HCT116 (cell line): Measurements from ENCODE around the gene ULBP1. TPM values are rescaled to one million over a fixed set of nuclear protein-coding genes. Genes with fewer than 3 reads are reported as not detected.

Source experiments
- ATAC-seq: fragments of 200-7000 bp; cut with Tn5 transposase; 2 replicates; pipeline ENCODE4 v1.9.1; 2020; ENCODE audit warnings: mild to moderate bottlenecking, moderate library complexity
- BruUV-seq: library from RNA; stranded (reverse); fragments of 400-500 nt; replicated peaks from 2 replicates; lab custom pipeline; 2021; lab: Mats Ljungman, UMichigan
- CTCF ChIA-PET: fragments of 300-600 bp; sonication (Branson Sonifier 250); formaldehyde crosslinking; loops from one replicate; lab custom pipeline; 2021; ENCODE audit warnings: antibody characterized with exemption; lab: Charles Lee
- POLR2A ChIA-PET: fragments of 300-600, 350-600 bp; sonication (Branson Sonifier 250); formaldehyde crosslinking; loops from one replicate; lab custom pipeline; 2021; ENCODE audit warnings: antibody characterized with exemption; lab: Charles Lee
- RAD21 ChIA-PET, 2 experiments: fragments of 300-600 bp; sonication (Branson Sonifier 250); formaldehyde crosslinking; loops; one replicate each; lab custom pipeline; 2023; ENCODE audit warnings: low total read pairs in 2 of 2; ENCODE audit not compliant: uncharacterized antibody in 2 of 2, unreplicated experiment in 2 of 2, low non-redundant PET in 1 of 2; lab: Charles Lee
- DNase-seq: peaks from one replicate; pipeline ENCODE4 v3.0.0-alpha.2; 2010; ENCODE audit warnings: low read depth, low spot score
- H2AFZ ChIP-seq: fragments of 200-600 bp; shearing (Covaris generic), sonication (generic); 2 replicates; pipeline ENCODE4 v1.6.1; 2017; ENCODE audit warnings: low read depth, mixed run types, mixed read lengths, antibody characterized with exemption, low read length; ENCODE audit not compliant: poor library complexity, severe bottlenecking
- H3K27ac ChIP-seq: 2 replicates; pipeline ENCODE4 v1.5.1; 2012; ENCODE audit warnings: low read depth, low read length
- H3K27me3 ChIP-seq: fragments of 200-600 bp; sonication (generic); 2 replicates; pipeline ENCODE4 v1.6.1; 2016; ENCODE audit warnings: mixed run types, low read length, mixed read lengths; ENCODE audit not compliant: insufficient read depth
- H3K36me3 ChIP-seq, 2 experiments: fragments of 200-500 bp in 1 of 2; fragments of 200-600 bp in 1 of 2; sonication (Bioruptor generic) in 1 of 2; sonication (generic) in 1 of 2; 2 replicates each; pipeline versions ENCODE4 v1.5.1 to v1.6.1; 2014 to 2016; ENCODE audit warnings: low read length in 2 of 2, inconsistent platforms in 1 of 2, mixed read lengths in 1 of 2, mixed run types in 1 of 2; ENCODE audit not compliant: insufficient read depth in 2 of 2, control insufficient read depth in 1 of 2
- H3K4me1 ChIP-seq, 2 experiments: fragments of 200-600 bp in 1 of 2; sonication (generic) in 1 of 2; 2 replicates each; pipeline versions ENCODE4 v1.5.1 to v1.6.1; 2012 to 2017; ENCODE audit warnings: low read length in 2 of 2, inconsistent platforms in 1 of 2, mild to moderate bottlenecking in 1 of 2, mixed read lengths in 1 of 2, mixed run types in 1 of 2, moderate library complexity in 1 of 2; ENCODE audit not compliant: insufficient read depth in 2 of 2, control insufficient read depth in 1 of 2
- H3K4me2 ChIP-seq: fragments of 200-600 bp; sonication (generic); 2 replicates; pipeline ENCODE4 v1.6.1; 2017; ENCODE audit warnings: mixed run types, low read length, mixed read lengths
- H3K4me3 ChIP-seq, 2 experiments: fragments of 200-600 bp in 1 of 2; sonication (generic) in 1 of 2; replicated peaks in 1 of 2; 2 replicates each; pipeline ENCODE4 v1.5.1; 2011 to 2016; ENCODE audit warnings: low read length in 2 of 2, control low read depth in 1 of 2, low read depth in 1 of 2, mild to moderate bottlenecking in 1 of 2, mixed read lengths in 1 of 2, mixed run types in 1 of 2
- H3K79me2 ChIP-seq: fragments of 200-600 bp; sonication (generic); 2 replicates; pipeline ENCODE4 v1.6.1; 2017; ENCODE audit warnings: mild to moderate bottlenecking, mixed run types, low read length, moderate library complexity, mixed read lengths; ENCODE audit not compliant: insufficient read depth
- H3K9ac ChIP-seq: fragments of 200-600 bp; sonication (generic); 2 replicates; pipeline ENCODE4 v1.6.1; 2016; ENCODE audit warnings: low read length, mixed read lengths
- H3K9me2 ChIP-seq: fragments of 200-600 bp; sonication (generic), shearing (Covaris generic); 2 replicates; pipeline ENCODE4 v1.6.1; 2017; ENCODE audit warnings: mixed run types, mild to moderate bottlenecking, moderate library complexity; ENCODE audit not compliant: insufficient read depth
- H3K9me3 ChIP-seq, 2 experiments: fragments of 200-500 bp in 1 of 2; fragments of 200-600 bp in 1 of 2; sonication (Bioruptor generic) in 1 of 2; sonication (generic) in 1 of 2; 2 replicates each; pipeline ENCODE4 v1.6.1; 2014 to 2017; ENCODE audit warnings: low read length in 2 of 2, mixed read lengths in 2 of 2, inconsistent platforms in 1 of 2, low read depth in 1 of 2, mild to moderate bottlenecking in 1 of 2, mixed run types in 1 of 2, moderate library complexity in 1 of 2; ENCODE audit not compliant: control insufficient read depth in 1 of 2, insufficient read depth in 1 of 2
- H4K20me1 ChIP-seq: fragments of 200-600 bp; sonication (generic), shearing (Covaris generic); 2 replicates; pipeline ENCODE4 v1.6.1; 2017; ENCODE audit warnings: mixed run types, mild to moderate bottlenecking, moderate library complexity; ENCODE audit not compliant: insufficient read depth
- ATF3 ChIP-seq: IDR thresholded peaks from 2 replicates; pipeline ENCODE4 v1.6.1; 2012
- CBX3 ChIP-seq: IDR thresholded peaks from 2 replicates; pipeline ENCODE4 v1.6.1; 2012; ENCODE audit warnings: low read depth
- CTCF ChIP-seq, 3 experiments: fragments of 200-600 bp in 1 of 3; sonication (generic) in 1 of 3; IDR thresholded peaks in 2 of 3; conservative IDR thresholded peaks in 1 of 3; 2 replicates each; pipeline ENCODE4 v1.5.1; 2012 to 2017; ENCODE audit warnings: low read depth in 2 of 3, low read length in 2 of 3, antibody characterized with exemption in 1 of 3, borderline replicate concordance in 1 of 3, control low read depth in 1 of 3, mild to moderate bottlenecking in 1 of 3, mixed read lengths in 1 of 3, mixed run types in 1 of 3, moderate library complexity in 1 of 3; ENCODE audit not compliant: insufficient read depth in 1 of 3
- EGR1 ChIP-seq: IDR thresholded peaks from 2 replicates; pipeline ENCODE4 v1.6.1; 2012; ENCODE audit warnings: low read depth
- EZH2 ChIP-seq: fragments of 200-600 bp; sonication (generic); IDR thresholded peaks from 2 replicates; pipeline ENCODE4 v1.6.1; 2017; ENCODE audit warnings: antibody characterized with exemption, mixed run types
- EZH2phosphoT487 ChIP-seq: fragments of 200-600 bp; IDR thresholded peaks from 2 replicates; pipeline ENCODE4 v1.6.1; 2018; ENCODE audit warnings: antibody characterized with exemption, borderline replicate concordance
- FOSL1 ChIP-seq: IDR thresholded peaks from 2 replicates; pipeline ENCODE4 v1.6.1; 2012; ENCODE audit warnings: low read depth
- JUND ChIP-seq: IDR thresholded peaks from 2 replicates; pipeline ENCODE4 v1.6.1; 2012
- MAX ChIP-seq: IDR thresholded peaks from 2 replicates; pipeline ENCODE4 v1.6.1; 2012
- POLR2AphosphoS5 ChIP-seq: IDR thresholded peaks from 2 replicates; pipeline ENCODE4 v1.6.1; 2011; ENCODE audit warnings: mild to moderate bottlenecking, low read depth, low read length, moderate library complexity
- RAD21 ChIP-seq: IDR thresholded peaks from 2 replicates; pipeline ENCODE4 v1.6.1; 2012; ENCODE audit warnings: low read depth, mild to moderate bottlenecking
- REST ChIP-seq: IDR thresholded peaks from 2 replicates; pipeline ENCODE4 v1.6.1; 2012; ENCODE audit warnings: low read depth
- SIN3A ChIP-seq: IDR thresholded peaks from 2 replicates; pipeline ENCODE4 v1.6.1; 2012; ENCODE audit warnings: low read depth
- SP1 ChIP-seq: IDR thresholded peaks from 2 replicates; pipeline ENCODE4 v1.6.1; 2012; ENCODE audit warnings: low read depth
- SRF ChIP-seq: IDR thresholded peaks from 2 replicates; pipeline ENCODE4 v1.6.1; 2012; ENCODE audit warnings: low read depth
- TCF7L2 ChIP-seq: IDR thresholded peaks from 2 replicates; pipeline ENCODE4 v1.7.0; 2011; ENCODE audit warnings: borderline replicate concordance, inconsistent platforms; ENCODE audit not compliant: insufficient read depth, insufficient read length; ENCODE audit errors: extremely low read depth
- YY1 ChIP-seq: IDR thresholded peaks from 2 replicates; pipeline ENCODE4 v1.6.1; 2011; ENCODE audit warnings: low read length, low read depth, moderate library complexity, mild to moderate bottlenecking; ENCODE audit not compliant: insufficient replicate concordance; ENCODE audit errors: extremely low read depth
- ZBTB33 ChIP-seq: IDR thresholded peaks from 2 replicates; pipeline ENCODE4 v1.6.1; 2011; ENCODE audit warnings: mild to moderate bottlenecking, low read length, moderate library complexity; ENCODE audit not compliant: insufficient replicate concordance; ENCODE audit errors: extremely low read depth
- ZFX ChIP-seq: fragments of 450-650 bp; IDR thresholded peaks from 2 replicates; pipeline ENCODE4 v1.6.1; 2017
- ZNF274 ChIP-seq: fragments of 200-500 bp; sonication (Bioruptor generic); IDR thresholded peaks from 2 replicates; pipeline ENCODE4 v1.6.1; 2014; ENCODE audit warnings: mild to moderate bottlenecking, low read depth, low read length, inconsistent platforms
- intact Hi-C: fragments of 100-400 bp; cut with micrococcal nuclease; formaldehyde crosslinking; loops from 2 replicates; pipeline ENCODE4 v1.10.0; 2022
- total RNA-seq: library from RNA; stranded (reverse); gene quantifications from one replicate; pipeline ENCODE4 v1.2.1, GENCODE V29; 2021; ENCODE audit not compliant: unreplicated experiment

The ULBP1 gene
- total RNA-seq, 1 experiment from 2014 or later, result 12.4 TPM

- Histone ChIP-seq H2AFZ (no peak overlapping the region), H4K20me1 (no peaks in the 10 kb centered on the region), H3K79me2 (no peaks in the 10 kb centered on the region), H3K9ac (no peak overlapping the region), H3K9me2 (no peaks in the 10 kb centered on the region), H3K27me3 (0 out of 2 replicates have a peak, but pooled peaks cover 4% of the 10 kb centered on the region), H3K36me3 (no peaks in the 10 kb centered on the region), H3K4me3 (no peak overlapping the region), H3K4me1 (peaks cover 0 to 3% of the 10 kb centered on the region in 2 experiments; a peak in 1 of 4 replicates), H3K9me3 (no peaks in the 10 kb centered on the region), H3K27ac (no peak overlapping the region), H3K4me2 (no peak overlapping the region)
- no peak for DNase-seq
- TF ChIP-seq ATF3 (no peak), ZBTB33 (no peak), SP1 (no peak), EZH2 (no peak), RAD21 (no peak), YY1 (no peak), POLR2AphosphoS5 (no peak), EGR1 (no peak), ZFX (no peak), REST (no peak), MAX (no peak), CBX3 (no peak), CTCF (IDR thresholded peaks at IDR 0.05 in 2 of 3, conservative IDR thresholded peaks at IDR 0.05 in 1 of 3; ENCODE audit: borderline replicate concordance in 1 of 3, insufficient read depth in 1 of 3, low read depth in 2 of 3, low read length in 2 of 3) (no peak), JUND (no peak), EZH2phosphoT487 (no peak), FOSL1 (no peak), SRF (no peak), SIN3A (no peak), TCF7L2 (no peak), ZNF274 (no peak)
- ChIA-PET POLR2A (no interaction called here), CTCF (interaction anchor here (0.7 kb wide), 1 partner anchor 882 kb away, joined by 3 read pairs; no protein-coding TSS in a partner anchor), RAD21 (no interaction called here)
- ATAC-seq, result no peak
- intact Hi-C loops, result loop anchor here (5.0 kb wide), 1 partner anchor 404 kb away; no protein-coding TSS in a partner anchor
- no TSS peak for BruUV-seq
Observed at GRCh38 chr6:149933461-149933860, 30.3 kb upstream of the ULBP1 start.
